NB4 (cell line): ENCODE results near the gene SLC38A6.
"Not testable (repeated sequence)": the region's sequence is repeated elsewhere in the genome, so short reads cannot be mapped to it uniquely, and the experiment has no call there.

Source experiments
- DNase-seq: peaks from one replicate; pipeline ENCODE4 v3.0.0; 2010; ENCODE audit warnings: low read depth
- H3K4me3 ChIP-seq: one replicate; pipeline ENCODE4 v1.5.1; 2011; ENCODE audit warnings: mild to moderate bottlenecking, low read depth, low read length, moderate library complexity
- CTCF ChIP-seq: IDR thresholded peaks from one replicate; pipeline ENCODE4 v1.5.1; 2012; ENCODE audit warnings: low read depth, low read length
- MAX ChIP-seq: IDR thresholded peaks from 2 replicates; pipeline ENCODE4 v1.6.1; 2011; ENCODE audit warnings: low read depth, low read length
- MYC ChIP-seq: IDR thresholded peaks from 2 replicates; pipeline ENCODE4 v1.6.1; 2011; ENCODE audit warnings: low read depth, low read length
- POLR2A ChIP-seq: IDR thresholded peaks from 2 replicates; pipeline ENCODE4 v1.6.1; 2011; ENCODE audit warnings: mild to moderate bottlenecking; ENCODE audit not compliant: insufficient read length; ENCODE audit errors: extremely low read depth

Gene SLC38A6

DNA sequence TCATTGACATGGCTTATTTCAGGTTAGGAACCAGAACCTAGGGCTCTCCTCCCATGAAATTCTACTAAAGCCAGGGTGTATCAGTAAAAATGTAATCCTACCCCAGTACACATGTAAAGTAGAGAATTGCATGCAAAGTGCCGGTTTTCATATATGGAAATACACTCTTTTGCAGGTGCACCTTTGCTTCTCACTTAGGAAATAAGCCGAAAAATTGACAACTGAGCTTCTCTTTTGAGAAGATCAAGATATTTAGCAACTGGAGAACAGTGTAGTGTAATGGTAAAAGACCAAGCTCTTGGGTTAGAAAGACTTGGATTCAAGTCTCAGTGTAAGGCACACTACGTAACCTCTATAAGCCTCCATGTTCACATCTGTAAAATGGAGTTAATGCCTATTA, 82.4 kb downstream of the SLC38A6 start:
- no peak for TF ChIP-seq MAX
- TF ChIP-seq MYC: no peak
- TF ChIP-seq POLR2A: no peak
- no peak for TF ChIP-seq CTCF
- no peak for DNase-seq
- no peak overlapping the region for H3K4me3 ChIP-seq

- TF ChIP-seq CTCF (no peak), MAX (no peak), MYC (no peak), POLR2A (no peak)
- DNase-seq: peak; percentile 7
- H3K4me3 ChIP-seq: no peak overlapping the region
These were observed 83.2 kb downstream of the SLC38A6 start for GRCh38 chr14:61064210-61064609.

DNA sequence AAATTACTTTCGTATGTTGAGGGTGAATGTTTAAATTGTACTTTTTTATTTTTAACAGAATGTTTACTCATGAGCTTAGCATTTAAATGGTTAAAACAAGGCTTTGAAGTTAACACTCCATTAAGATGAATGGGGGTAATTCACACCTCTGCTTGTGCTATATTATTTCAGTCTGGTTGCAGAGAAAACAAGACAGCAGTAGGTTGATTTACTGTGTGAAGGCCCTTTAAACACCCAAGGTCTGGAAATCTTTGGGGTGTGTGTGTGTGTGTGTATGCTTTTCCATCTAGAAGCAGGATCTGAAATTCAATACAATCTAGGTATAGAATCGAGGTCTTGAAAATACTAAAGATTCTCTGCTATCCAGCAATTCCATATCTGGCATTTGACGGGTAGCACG, 83.8 kb downstream of the SLC38A6 start:
- no peak overlapping the region for H3K4me3 ChIP-seq
- no peak for DNase-seq
- TF ChIP-seq CTCF (no peak), MAX (no peak), POLR2A (no peak), MYC (no peak)

- TF ChIP-seq MAX (no peak), CTCF (no peak), POLR2A (no peak), MYC (no peak)
- no peak overlapping the region for H3K4me3 ChIP-seq
- no peak for DNase-seq
These were observed 84.6 kb downstream of the SLC38A6 start for GRCh38 chr14:61065656-61066055.

- not testable (repeated sequence) for DNase-seq, H3K4me3 ChIP-seq
These were observed 91.4 kb downstream of the SLC38A6 start for GRCh38 chr14:61072442-61072841.

GRCh38 chr14:61074852-61075251, 93.8 kb downstream of the SLC38A6 start:
- H3K4me3 ChIP-seq: no peak overlapping the region
- no peak for DNase-seq
- TF ChIP-seq POLR2A (no peak), MAX (no peak), MYC (no peak), CTCF (no peak)
